GM19452 (cell line): ENCODE measurements around the gene KLHL24.
"Not testable (repeated sequence)": the region's sequence is repeated elsewhere in the genome, so short reads cannot be mapped to it uniquely, and the experiment has no call there.

ENCODE experiments used
- ATAC-seq: cut with Tn5 transposase; IDR thresholded peaks from one replicate; pipeline ENCODE4 v1.9.1; 2021; ENCODE audit not compliant: unreplicated experiment

KLHL24 gene

GRCh38 chr3:183635431-183636220, at the start of gene KLHL24:
Gene KLHL24 (plus strand): TSS chr3:183635623. CDS start chr3:183650357, 14,734 bp downstream.
- peak; percentile 88 for ATAC-seq

- ATAC-seq, result no peak
Observed at GRCh38 chr3:183586477-183586876, 48.9 kb upstream of the KLHL24 start.

- no peak for ATAC-seq
Observed at GRCh38 chr3:183587336-183587735, 48.1 kb upstream of the KLHL24 start.

GRCh38 chr3:183590442-183590841, 45.0 kb upstream of the KLHL24 start:
- ATAC-seq, result no peak

- peak; percentile 93 for ATAC-seq
Observed at GRCh38 chr3:183591881-183592521, 43.4 kb upstream of the KLHL24 start.

- no peak for ATAC-seq
Observed at GRCh38 chr3:183592821-183593220, 42.6 kb upstream of the KLHL24 start.

GRCh38 chr3:183594636-183595035, 40.8 kb upstream of the KLHL24 start:
- ATAC-seq, result no peak

GRCh38 chr3:183597959-183598358, 37.5 kb upstream of the KLHL24 start:
- ATAC-seq, result no peak

GRCh38 chr3:183611326-183611725, 24.1 kb upstream of the KLHL24 start:
- ATAC-seq, result not testable (repeated sequence)

GRCh38 chr3:183613366-183614285, 21.8 kb upstream of the KLHL24 start:
- no peak for ATAC-seq

- no peak for ATAC-seq
Observed at GRCh38 chr3:183618542-183618941, 16.9 kb upstream of the KLHL24 start.

- no peak for ATAC-seq
Observed at GRCh38 chr3:183619010-183619409, 16.4 kb upstream of the KLHL24 start.

- no peak for ATAC-seq
Observed at GRCh38 chr3:183619624-183620251, 15.7 kb upstream of the KLHL24 start.

GRCh38 chr3:183620252-183620628, 15.2 kb upstream of the KLHL24 start:
- no peak for ATAC-seq

GRCh38 chr3:183622473-183622872, 12.9 kb upstream of the KLHL24 start:
- not testable (repeated sequence) for ATAC-seq

GRCh38 chr3:183626877-183627594, 8.4 kb upstream of the KLHL24 start:
- ATAC-seq, result no peak

GRCh38 chr3:183629546-183630301, 5.7 kb upstream of the KLHL24 start:
- no peak for ATAC-seq

- ATAC-seq, result no peak
Observed at GRCh38 chr3:183631715-183632114, 3.7 kb upstream of the KLHL24 start.

- ATAC-seq, result not testable (repeated sequence)
Observed at GRCh38 chr3:183632725-183633124, 2.7 kb upstream of the KLHL24 start.

GRCh38 chr3:183634707-183635106, 716 bp upstream of the KLHL24 start:
- ATAC-seq, result no peak
